ENCODE data around the gene GRPEL2. TPM values are rescaled to one million over a fixed set of nuclear protein-coding genes. Genes with fewer than 3 reads are reported as not detected.

Gene GRPEL2
- total and polyA plus RNA-seq, 2 of the 8 experiments (the other 6 are each of a cell fraction or from before 2014, with no cell fraction given): 11.2 to 52.2 TPM

DNA sequence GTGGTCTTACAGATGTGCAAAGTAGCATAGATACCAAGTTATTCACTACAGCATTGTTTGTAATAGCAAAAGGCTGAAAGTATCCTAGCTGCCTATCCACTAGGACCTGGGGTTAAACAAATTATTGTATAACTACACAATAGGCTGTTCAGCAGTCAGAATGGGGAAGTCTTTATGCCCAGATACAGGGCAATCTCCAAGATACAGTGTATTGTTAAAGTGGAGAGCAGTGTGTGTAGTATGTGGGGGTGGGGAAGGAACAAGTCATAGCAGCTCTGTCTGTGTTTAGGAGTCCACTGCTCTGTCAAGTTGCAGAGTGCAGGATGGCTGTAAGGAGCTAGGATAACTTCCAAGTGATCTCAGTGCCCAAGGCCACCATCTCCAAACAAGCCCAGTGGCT, 18.1 kb downstream of the GRPEL2 start (continued):
- TF ChIP-seq SP4 (IDR thresholded peaks at IDR 0.05; ENCODE audit: low read length) (no peak), EZH2 (IDR thresholded peaks at IDR 0.05; ENCODE audit: low read depth, low read length, severe bottlenecking) (no peak), CHD2 (IDR thresholded peaks at IDR 0.05; ENCODE audit: low read length) (no peak)

All from H1 (cell line).